ENCODE measurements around the gene ACP6. TPM values are rescaled to one million over a fixed set of nuclear protein-coding genes. Genes with fewer than 3 reads are reported as not detected.
"Not testable (repeated sequence)": the region's sequence is repeated elsewhere in the genome, so short reads cannot be mapped to it uniquely, and the experiment has no call there.

Gene ACP6
- total RNA-seq, result 10 to 100 TPM; 10.5 to 10.8 TPM

- POLR2A ChIA-PET, result no interaction called here
Measured at GRCh38 chr1:147670319-147671001, at the start of gene ACP6. ACP6 (minus strand) TSS chr1:147670524; CDS start chr1:147670048, 476 bp downstream.

DNA sequence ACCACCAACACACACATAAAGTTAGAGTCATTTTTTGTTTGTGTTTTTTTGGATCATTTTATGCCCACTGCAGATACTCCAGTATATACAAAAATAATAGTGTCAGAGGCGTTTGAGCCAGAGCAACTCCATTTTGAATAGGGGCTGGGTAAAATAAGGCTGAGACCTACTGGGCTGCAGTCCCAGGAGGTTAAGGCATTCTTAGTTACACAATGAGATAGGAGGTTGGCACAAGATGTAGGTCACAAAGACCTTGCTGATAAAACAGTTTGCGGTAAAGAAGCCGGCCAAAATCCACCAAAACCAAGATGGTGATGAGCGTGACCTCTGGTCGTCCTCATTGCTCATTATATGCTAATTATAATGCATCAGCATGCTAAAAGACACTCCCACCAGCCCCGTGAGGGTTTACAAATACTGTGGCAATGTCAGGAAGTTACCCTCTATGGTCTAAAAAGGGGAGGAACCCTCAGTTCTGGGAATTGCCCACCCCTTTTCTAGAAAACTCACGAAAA lies 49.4 kb upstream of the ACP6 start:
- Mint-ChIP-seq H3K4me3 (no peak overlapping the region), H3K36me3 (ENCODE audit: low read depth) (no peaks in the 10 kb centered on the region), H3K9me3 (peaks cover 3% of the 10 kb centered on the region), H3K27ac (no peak overlapping the region), H3K4me1 (peaks cover 8% of the 10 kb centered on the region), H3K27me3 (peaks cover 16% of the 10 kb centered on the region)
- POLR2A ChIA-PET, result no interaction called here
- CTCF ChIA-PET, result interaction anchor here (1.4 kb wide), 1 partner anchor 40 kb away, joined by 3 read pairs; no protein-coding TSS in a partner anchor
- DNase-seq, result no peak

More at GRCh38 chr1:147670319-147671001, at the start of gene ACP6:
- peak; percentile 93 for DNase-seq
- Mint-ChIP-seq H3K9me3 (no peaks in the 10 kb centered on the region), H3K27ac (peak within 1 kb of the TSS; percentile 85), H3K27me3 (peaks cover 21% of the 10 kb centered on the region), H3K36me3 (ENCODE audit: low read depth) (no peaks in the 10 kb centered on the region), H3K4me3 (peak within 1 kb of the TSS; percentile 88), H3K4me1 (peaks cover 27% of the 10 kb centered on the region)
- CTCF ChIA-PET, result interaction anchor here (0.8 to 1.1 kb wide), 2 partner anchors 10 to 120 kb away, joined by 3 to 4 read pairs; no protein-coding TSS in a partner anchor

GRCh38 chr1:147719029-147719698 lies 48.8 kb upstream of the ACP6 start:
- no peak for DNase-seq
- H3K27ac Mint-ChIP-seq, result no peak overlapping the region
- H3K4me1 Mint-ChIP-seq, result peaks cover 8% of the 10 kb centered on the region
- H3K4me3 Mint-ChIP-seq, result no peak overlapping the region
- H3K9me3 Mint-ChIP-seq, result peaks cover 3% of the 10 kb centered on the region
- H3K36me3 Mint-ChIP-seq (ENCODE audit: low read depth), result no peaks in the 10 kb centered on the region
- ChIA-PET POLR2A (no interaction called here), CTCF (interaction anchor here (1.1 to 1.4 kb wide), 2 partner anchors 40 to 163 kb away, joined by 3 to 5 read pairs; no protein-coding TSS in a partner anchor)
- peaks cover 22% of the 10 kb centered on the region for H3K27me3 Mint-ChIP-seq

GRCh38 chr1:147717706-147718097 lies 47.4 kb upstream of the ACP6 start:
- H3K36me3 Mint-ChIP-seq (ENCODE audit: low read depth), result no peaks in the 10 kb centered on the region
- peaks cover 8% of the 10 kb centered on the region for H3K4me1 Mint-ChIP-seq
- POLR2A ChIA-PET, result no interaction called here
- no peak overlapping the region for H3K27ac Mint-ChIP-seq
- CTCF ChIA-PET, result no interaction called here
- H3K27me3 Mint-ChIP-seq, result peaks cover 20% of the 10 kb centered on the region
- H3K9me3 Mint-ChIP-seq, result peaks cover 3% of the 10 kb centered on the region
- DNase-seq, result no peak
- H3K4me3 Mint-ChIP-seq, result no peak overlapping the region

GRCh38 chr1:147717051-147717705 lies 46.9 kb upstream of the ACP6 start:
- DNase-seq, result no peak
- Mint-ChIP-seq H3K36me3 (ENCODE audit: low read depth) (no peaks in the 10 kb centered on the region), H3K4me3 (no peak overlapping the region), H3K4me1 (peaks cover 8% of the 10 kb centered on the region), H3K27ac (no peak overlapping the region), H3K27me3 (peaks cover 19% of the 10 kb centered on the region), H3K9me3 (peaks cover 3% of the 10 kb centered on the region)
- CTCF ChIA-PET, result interaction anchor here (0.6 kb wide), 1 partner anchor 445 kb away, joined by 3 read pairs; no protein-coding TSS in a partner anchor
- POLR2A ChIA-PET, result no interaction called here

- H3K4me1 Mint-ChIP-seq, result peaks cover 4% of the 10 kb centered on the region
Measured at GRCh38 chr1:147712605-147713004, 42.3 kb upstream of the ACP6 start.

DNA sequence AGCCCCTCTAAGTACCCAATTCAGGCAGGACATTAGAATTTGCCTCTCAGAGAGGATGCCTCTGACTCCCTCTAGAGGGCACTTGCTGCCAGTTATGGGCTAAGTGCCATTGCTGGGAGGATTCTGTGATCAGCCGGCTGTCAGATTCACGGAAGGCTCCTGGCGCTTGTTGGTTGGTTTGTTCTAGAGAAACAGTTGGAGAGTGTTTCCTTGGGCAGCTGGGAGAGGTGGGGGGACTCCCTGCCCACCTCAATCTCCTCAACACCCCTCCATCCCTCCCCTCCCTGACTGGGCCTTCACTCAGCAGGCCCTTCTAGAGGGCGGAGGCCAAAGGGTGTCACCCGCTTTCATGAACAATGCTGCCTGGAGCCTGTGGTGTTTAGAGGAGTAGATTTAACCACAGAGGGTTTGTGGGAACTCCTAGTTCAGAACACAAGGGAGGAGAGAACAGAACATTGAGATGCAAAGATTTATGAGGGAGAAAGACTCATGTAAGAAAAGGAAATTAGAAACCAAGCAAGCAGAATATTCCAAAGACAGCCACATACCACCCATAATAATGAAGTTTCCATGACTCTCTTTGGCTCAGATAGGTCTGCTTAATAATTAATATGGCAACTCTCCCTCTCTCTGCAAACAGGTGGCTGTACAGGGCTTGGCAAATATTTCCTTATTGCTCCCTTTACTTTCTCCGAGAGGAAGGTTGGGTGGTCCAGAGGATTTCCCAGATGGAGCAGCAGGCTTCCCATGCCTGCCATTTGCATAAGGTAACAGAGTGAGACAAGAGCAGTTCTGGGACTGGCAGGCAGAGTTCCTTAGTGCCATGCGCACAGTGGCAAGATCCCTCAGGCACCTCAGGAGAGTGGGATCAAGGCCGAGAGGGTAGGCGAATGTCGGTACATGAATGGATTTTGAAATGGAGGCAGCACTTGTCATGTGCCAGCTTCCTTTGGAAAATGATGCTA lies 30.0 kb upstream of the ACP6 start:
- Mint-ChIP-seq H3K36me3 (ENCODE audit: low read depth) (no peaks in the 10 kb centered on the region), H3K4me1 (peaks cover 10% of the 10 kb centered on the region), H3K9me3 (no peaks in the 10 kb centered on the region), H3K27ac (peak overlapping the region; percentile 11), H3K27me3 (peaks cover 16% of the 10 kb centered on the region), H3K4me3 (no peak overlapping the region)
- POLR2A ChIA-PET, result no interaction called here
- CTCF ChIA-PET, result no interaction called here
- peak; percentile 71 for DNase-seq

More at GRCh38 chr1:147712605-147713004, 42.3 kb upstream of the ACP6 start:
- DNase-seq, result no peak
- Mint-ChIP-seq H3K4me3 (no peak overlapping the region), H3K36me3 (ENCODE audit: low read depth) (no peaks in the 10 kb centered on the region), H3K27me3 (peaks cover 37% of the 10 kb centered on the region), H3K27ac (no peak overlapping the region), H3K9me3 (no peaks in the 10 kb centered on the region)
- POLR2A ChIA-PET, result no interaction called here
- CTCF ChIA-PET, result interaction anchor here (0.8 kb wide), 1 partner anchor 11 kb away, joined by 3 read pairs; no protein-coding TSS in a partner anchor

DNA sequence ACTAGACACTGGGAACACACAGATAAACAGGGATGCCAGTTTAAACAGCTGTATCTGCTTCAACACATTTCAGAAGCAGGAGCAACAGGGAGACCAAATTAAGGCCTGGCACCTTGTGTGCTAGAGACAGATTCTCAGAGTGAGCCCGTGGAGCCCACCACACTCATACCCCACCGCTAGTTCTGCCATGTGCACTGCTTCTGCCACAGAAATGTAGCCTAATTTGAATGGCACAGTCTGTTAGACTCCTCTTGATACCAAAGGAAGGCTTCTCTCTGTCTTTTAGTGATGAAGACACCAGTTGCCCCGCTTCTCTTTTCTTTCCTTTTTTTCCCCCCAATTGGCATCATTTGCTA lies 29.3 kb upstream of the ACP6 start:
- CTCF ChIA-PET, result no interaction called here
- Mint-ChIP-seq H3K27ac (no peak overlapping the region), H3K27me3 (peaks cover 20% of the 10 kb centered on the region), H3K4me3 (no peak overlapping the region), H3K36me3 (ENCODE audit: low read depth) (no peaks in the 10 kb centered on the region), H3K4me1 (peaks cover 10% of the 10 kb centered on the region), H3K9me3 (no peaks in the 10 kb centered on the region)
- POLR2A ChIA-PET, result no interaction called here
- no peak for DNase-seq

GRCh38 chr1:147683163-147683763 lies 12.9 kb upstream of the ACP6 start:
- Mint-ChIP-seq H3K27me3 (peaks cover 25% of the 10 kb centered on the region), H3K4me3 (no peak overlapping the region), H3K36me3 (ENCODE audit: low read depth) (peaks cover 4% of the 10 kb centered on the region), H3K9me3 (peaks cover 25% of the 10 kb centered on the region), H3K4me1 (no peaks in the 10 kb centered on the region), H3K27ac (no peak overlapping the region)
- CTCF ChIA-PET, result interaction anchor here (0.6 to 1.5 kb wide), 2 partner anchors 9 to 65 kb away, joined by 3 read pairs; no protein-coding TSS in a partner anchor
- POLR2A ChIA-PET, result no interaction called here
- DNase-seq, result no peak

GRCh38 chr1:147680608-147681235 lies 10.4 kb upstream of the ACP6 start:
- DNase-seq; H3K4me3 Mint-ChIP-seq; H3K36me3 Mint-ChIP-seq (ENCODE audit: low read depth); CTCF ChIA-PET; POLR2A ChIA-PET; H3K4me1 Mint-ChIP-seq; H3K27ac Mint-ChIP-seq: not testable (repeated sequence)
- Mint-ChIP-seq H3K9me3 (peaks cover 31% of the 10 kb centered on the region), H3K27me3 (peaks cover 24% of the 10 kb centered on the region)

DNA sequence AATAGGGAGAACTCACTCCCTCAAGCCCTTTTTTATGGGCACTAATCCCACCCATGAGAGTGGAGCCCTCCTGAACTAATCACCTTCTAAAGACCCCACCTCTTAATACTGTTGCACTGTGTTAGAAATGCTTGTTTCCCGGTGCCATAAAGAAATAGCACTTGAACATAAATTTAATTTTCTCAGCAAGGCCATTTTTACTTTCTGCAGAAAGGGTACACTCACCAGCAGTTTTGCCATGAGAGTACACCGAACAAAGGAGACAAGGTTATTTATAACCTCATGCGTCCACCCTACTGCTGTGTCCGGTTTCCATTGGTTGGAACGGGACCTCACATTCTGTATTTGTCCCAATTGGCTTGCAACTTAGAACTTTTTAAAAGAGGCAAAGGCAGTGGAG lies 7.4 kb upstream of the ACP6 start:
- peaks cover 23% of the 10 kb centered on the region for H3K9me3 Mint-ChIP-seq
- H3K4me1 Mint-ChIP-seq; H3K36me3 Mint-ChIP-seq (ENCODE audit: low read depth); DNase-seq; CTCF ChIA-PET; H3K4me3 Mint-ChIP-seq; H3K27ac Mint-ChIP-seq; POLR2A ChIA-PET: not testable (repeated sequence)
- peaks cover 28% of the 10 kb centered on the region for H3K27me3 Mint-ChIP-seq

Data from activated CD4-positive, alpha-beta T cell treated with anti-CD3 and anti-CD28 coated beads, Interleukin-2, amount 10 ng/mL, durations not matched to agents 7 days and 5 days (primary cell).